ENCODE data around the gene ZNF385B.
"Not testable (repeated sequence)": the region's sequence is repeated elsewhere in the genome, so short reads cannot be mapped to it uniquely, and the experiment has no call there.

Gene ZNF385B

GRCh38 chr2:179467960-179468359, 393.5 kb downstream of the ZNF385B start:
- DNase-seq: no peak

GRCh38 chr2:179467111-179467510, 394.3 kb downstream of the ZNF385B start:
- no peak for DNase-seq

GRCh38 chr2:179461420-179461819, 400.0 kb downstream of the ZNF385B start:
- DNase-seq: no peak

- no peak for DNase-seq
These were observed 401.1 kb downstream of the ZNF385B start for GRCh38 chr2:179460181-179460929.

GRCh38 chr2:179458113-179458512, 403.3 kb downstream of the ZNF385B start:
- not testable (repeated sequence) for DNase-seq

GRCh38 chr2:179455824-179456223, 405.6 kb downstream of the ZNF385B start:
- DNase-seq: no peak

- DNase-seq: no peak
These were observed 406.3 kb downstream of the ZNF385B start for GRCh38 chr2:179455172-179455524.

- DNase-seq: no peak
These were observed 406.8 kb downstream of the ZNF385B start for GRCh38 chr2:179454443-179455171.

- no peak for DNase-seq
These were observed 412.4 kb downstream of the ZNF385B start for GRCh38 chr2:179449010-179449409.

GRCh38 chr2:179447839-179448447, 413.5 kb downstream of the ZNF385B start:
- no peak for DNase-seq

GRCh38 chr2:179447421-179447820, 414.0 kb downstream of the ZNF385B start:
- DNase-seq: no peak

- no peak for DNase-seq
These were observed 414.8 kb downstream of the ZNF385B start for GRCh38 chr2:179446476-179447141.

GRCh38 chr2:179444056-179444455, 417.4 kb downstream of the ZNF385B start:
- no peak for DNase-seq

- DNase-seq: no peak
These were observed 418.2 kb downstream of the ZNF385B start for GRCh38 chr2:179443180-179443579.

GRCh38 chr2:179442206-179442605, 419.2 kb downstream of the ZNF385B start:
- no peak for DNase-seq

- DNase-seq: no peak
These were observed 419.9 kb downstream of the ZNF385B start for GRCh38 chr2:179441551-179441950.

- no peak for DNase-seq
These were observed 420.7 kb downstream of the ZNF385B start for GRCh38 chr2:179440642-179441251.

GRCh38 chr2:179438654-179439053, 422.8 kb downstream of the ZNF385B start:
- no peak for DNase-seq

- DNase-seq: no peak
These were observed 424.0 kb downstream of the ZNF385B start for GRCh38 chr2:179437430-179437829.

- DNase-seq: no peak
These were observed 425.8 kb downstream of the ZNF385B start for GRCh38 chr2:179435566-179435965.

GRCh38 chr2:179435000-179435399, 426.4 kb downstream of the ZNF385B start:
- DNase-seq: no peak

- no peak for DNase-seq
These were observed 427.1 kb downstream of the ZNF385B start for GRCh38 chr2:179434357-179434756.

GRCh38 chr2:179432751-179433150, 428.7 kb downstream of the ZNF385B start:
- DNase-seq: no peak

Measured in GF-D8 (cell line).